ENCODE data around the gene RGMB. TPM values are rescaled to one million over a fixed set of nuclear protein-coding genes. Genes with fewer than 3 reads are reported as not detected.
A peak's percentile ranks its signal among the peaks of the same experiment; 100 is the strongest.

Gene RGMB
- total and polyA plus RNA-seq, 2 donors (not counting 3 experiments of a cell fraction or from before 2014, with no cell fraction given), result 15.0 to 31.3 TPM

DNA sequence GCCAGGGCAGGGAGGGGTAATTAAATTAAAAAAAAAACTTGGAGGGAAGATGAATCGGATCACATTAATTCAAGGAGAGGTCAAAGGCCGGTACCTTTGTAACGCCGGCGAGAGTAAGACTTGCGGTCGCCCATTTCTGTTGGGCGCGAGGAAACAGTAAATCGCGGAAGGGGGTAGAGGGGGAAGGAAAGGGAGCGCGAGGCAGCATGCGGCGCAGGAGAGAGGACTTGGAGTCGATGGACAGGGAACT, 324 bp upstream of the RGMB start:
- Histone ChIP-seq H3K9ac (replicated peaks; ENCODE audit: extremely low read depth, insufficient read depth, low read length) (peak overlapping the region; percentile 84), H3K4me2 (ENCODE audit: insufficient read depth, low read length) (peak overlapping the region; percentile 89), H3K27me3 (ENCODE audit: control insufficient read depth in 2 of 2, insufficient read depth in 2 of 2, low read length in 2 of 2) (no peaks in the 10 kb centered on the region), H3K4me3 (replicated peaks in 1 of 3; ENCODE audit: insufficient read depth in 1 of 3, low read depth in 1 of 3, low read length in 3 of 3) (peak overlapping the region; percentile 46 to 87 (median 77)), H4K20me1 (replicated peaks; ENCODE audit: control insufficient read depth, extremely low read depth, insufficient read depth, low read length) (peaks cover 7% of the 10 kb centered on the region), H3K9me3 (replicated peaks; ENCODE audit: control insufficient read depth, insufficient read depth, low read length) (no peaks in the 10 kb centered on the region), H3K27ac (ENCODE audit: insufficient read depth, low read depth, low read length) (peak overlapping the region; percentile 76), H3K4me1 (ENCODE audit: control insufficient read depth, extremely low read depth, insufficient read depth, low read length) (peaks cover 40% of the 10 kb centered on the region), H3K79me2 (ENCODE audit: control insufficient read depth, insufficient read depth, low read length) (peaks cover 54% of the 10 kb centered on the region), H3K36me3 (ENCODE audit: control insufficient read depth in 2 of 2, extremely low read depth in 1 of 2, insufficient read depth in 2 of 2, low read length in 2 of 2) (no peaks in the 10 kb centered on the region), H2AFZ (ENCODE audit: low read depth, low read length) (peak overlapping the region; percentile 91), H3K9me1 (replicated peaks; ENCODE audit: control insufficient read depth, extremely low read depth, insufficient read depth, low read length) (no peaks in the 10 kb centered on the region)
- POLR2A ChIA-PET, result no interaction called here
- DNase-seq (ENCODE audit: low read depth, low spot score) (peak; percentile 92), FAIRE-seq (no peak)
- BruUV-seq (replicated peaks), result no TSS peak
- intact Hi-C loops (cut with micrococcal nuclease) (loop anchor here (1.0 to 10.0 kb wide), 10 partner anchors 156 to 1891 kb away; partner anchors contain the start of genes CHD1, LNPEP and RIOK2), dilution Hi-C loops (cut with MboI; ENCODE audit: extremely low pct_ligation_motif_present, low sequenced_read_pairs) (no loop called here)
- TF ChIP-seq MYC (IDR thresholded peaks at IDR 0.05; ENCODE audit: low read depth, low read length) (peak; percentile 88), CTCF (IDR thresholded peaks at IDR 0.05; ENCODE audit: extremely low read depth in 1 of 2, insufficient read depth in 1 of 2, low read depth in 1 of 2, low read length in 2 of 2) (no peak), MAX (IDR thresholded peaks at IDR 0.05; ENCODE audit: insufficient read depth, insufficient read length) (peak; percentile 85), GATA2 (IDR thresholded peaks at IDR 0.05; ENCODE audit: insufficient read depth, insufficient read length, low read depth, low read length) (no peak), JUN (IDR thresholded peaks at IDR 0.05; ENCODE audit: borderline replicate concordance, insufficient read depth, insufficient read length, low read depth) (no peak), EZH2 (IDR thresholded peaks at IDR 0.05; ENCODE audit: borderline replicate concordance, low read depth, low read length, severe bottlenecking) (no peak), POLR2AphosphoS5 (IDR thresholded peaks at IDR 0.05; ENCODE audit: insufficient read depth, low read depth, low read length) (no peak), POLR2A (IDR thresholded peaks at IDR 0.05; ENCODE audit: low read depth, low read length) (no peak), FOS (IDR thresholded peaks at IDR 0.05; ENCODE audit: borderline replicate concordance, insufficient read depth, low read length) (no peak)
- CTCF ChIA-PET, result interaction anchor here (0.6 to 7.2 kb wide), 7 partner anchors 15 to 1542 kb away, joined by 3 to 94 read pairs (median 6); no protein-coding TSS in a partner anchor

Data from endothelial cell of umbilical vein (primary cell).